Measurements from ENCODE around the gene TUBGCP2. TPM values are rescaled to one million over a fixed set of nuclear protein-coding genes. Genes with fewer than 3 reads are reported as not detected.
"Not testable (repeated sequence)": the region's sequence is repeated elsewhere in the genome, so short reads cannot be mapped to it uniquely, and the experiment has no call there.

Gene TUBGCP2
- total and polyA plus RNA-seq, 2 donors from 2014 or later: 61.4 to 93.3 TPM

GRCh38 chr10:133324857-133325260 lies 16.2 kb upstream of the TUBGCP2 start:
- no peak overlapping the region for H3K27ac ChIP-seq (ENCODE audit: low read depth in 2 of 2, low read length in 2 of 2)
- intact Hi-C loops (cut with DNase I): no loop called here
- DNase-seq (peak in 2 of 5 donors; percentile 82 to 85), FAIRE-seq (no peak)
- H3K9ac ChIP-seq (ENCODE audit: low read length in 3 of 3): no peak overlapping the region
- TF ChIP-seq CTCF (IDR thresholded peaks at IDR 0.05; ENCODE audit: borderline replicate concordance, extremely low read depth, insufficient read depth): no peak
- H3K36me3 ChIP-seq (ENCODE audit: control insufficient read depth in 2 of 3, insufficient read depth in 3 of 3, low read length in 3 of 3): no peaks in the 10 kb centered on the region
- no peaks in the 10 kb centered on the region for H3K9me3 ChIP-seq (ENCODE audit: control insufficient read depth in 2 of 3, insufficient read depth in 1 of 3, low read length in 3 of 3)
- H3K4me3 ChIP-seq (ENCODE audit: low read length in 3 of 3): no peak overlapping the region
- H3K27me3 ChIP-seq (ENCODE audit: control insufficient read depth, insufficient read depth, low read length): peaks cover 26% of the 10 kb centered on the region
- H3K4me1 ChIP-seq (ENCODE audit: control insufficient read depth in 2 of 3, insufficient read depth in 2 of 3, low read depth in 1 of 3, low read length in 3 of 3): peaks cover 0 to 9% (median 0%) of the 10 kb centered on the region in 3 donors

- FAIRE-seq (no peak), DNase-seq (peak; percentile 43 to 92 (median 68))
- intact Hi-C loops (cut with DNase I): no loop called here
- no peak overlapping the region for H3K27ac ChIP-seq (ENCODE audit: low read depth in 2 of 2, low read length in 2 of 2)
- no peak for TF ChIP-seq CTCF (IDR thresholded peaks at IDR 0.05; ENCODE audit: borderline replicate concordance, extremely low read depth, insufficient read depth)
- H3K36me3 ChIP-seq (ENCODE audit: control insufficient read depth in 2 of 3, insufficient read depth in 3 of 3, low read length in 3 of 3): no peaks in the 10 kb centered on the region
- peaks cover 26% of the 10 kb centered on the region for H3K27me3 ChIP-seq (ENCODE audit: control insufficient read depth, insufficient read depth, low read length)
- peak overlapping the region in 1 of 3 donors; percentile 32 for H3K4me3 ChIP-seq (ENCODE audit: low read length in 3 of 3)
- no peak overlapping the region for H3K9ac ChIP-seq (ENCODE audit: low read length in 3 of 3)
- H3K9me3 ChIP-seq (ENCODE audit: control insufficient read depth in 2 of 3, insufficient read depth in 1 of 3, low read length in 3 of 3): no peaks in the 10 kb centered on the region
- peaks cover 0 to 10% (median 0%) of the 10 kb centered on the region in 3 donors for H3K4me1 ChIP-seq (ENCODE audit: control insufficient read depth in 2 of 3, insufficient read depth in 2 of 3, low read depth in 1 of 3, low read length in 3 of 3)
Measured at GRCh38 chr10:133324198-133324792, 15.6 kb upstream of the TUBGCP2 start.

GRCh38 chr10:133322064-133322709 lies 13.5 kb upstream of the TUBGCP2 start:
- H3K36me3 ChIP-seq (ENCODE audit: control insufficient read depth in 2 of 3, insufficient read depth in 3 of 3, low read length in 3 of 3); H3K9ac ChIP-seq (ENCODE audit: low read length in 3 of 3); intact Hi-C loops (cut with DNase I); H3K27ac ChIP-seq (ENCODE audit: low read depth in 2 of 2, low read length in 2 of 2); H3K4me3 ChIP-seq (ENCODE audit: low read length in 3 of 3); FAIRE-seq; H3K9me3 ChIP-seq (ENCODE audit: control insufficient read depth in 2 of 3, insufficient read depth in 1 of 3, low read length in 3 of 3): not testable (repeated sequence)
- H3K4me1 ChIP-seq (ENCODE audit: control insufficient read depth in 2 of 3, insufficient read depth in 2 of 3, low read depth in 1 of 3, low read length in 3 of 3): peaks cover 0 to 10% (median 0%) of the 10 kb centered on the region in 3 donors
- peaks cover 18% of the 10 kb centered on the region for H3K27me3 ChIP-seq (ENCODE audit: control insufficient read depth, insufficient read depth, low read length)
- peak in 1 of 5 donors; percentile 10 for DNase-seq

GRCh38 chr10:133320852-133321422 lies 12.3 kb upstream of the TUBGCP2 start:
- FAIRE-seq; H3K27ac ChIP-seq (ENCODE audit: low read depth in 2 of 2, low read length in 2 of 2); H3K9ac ChIP-seq (ENCODE audit: low read length in 3 of 3); H3K4me1 ChIP-seq (ENCODE audit: control insufficient read depth in 2 of 3, insufficient read depth in 2 of 3, low read depth in 1 of 3, low read length in 3 of 3); H3K9me3 ChIP-seq (ENCODE audit: control insufficient read depth in 2 of 3, insufficient read depth in 1 of 3, low read length in 3 of 3); intact Hi-C loops (cut with DNase I); H3K36me3 ChIP-seq (ENCODE audit: control insufficient read depth in 2 of 3, insufficient read depth in 3 of 3, low read length in 3 of 3); H3K27me3 ChIP-seq (ENCODE audit: control insufficient read depth, insufficient read depth, low read length); H3K4me3 ChIP-seq (ENCODE audit: low read length in 3 of 3): not testable (repeated sequence)
- DNase-seq: peak in 1 of 5 donors; percentile 10
